B cell (primary cell): Measurements from ENCODE around the gene NES. TPM values are rescaled to one million over a fixed set of nuclear protein-coding genes. Genes with fewer than 3 reads are reported as not detected.

Experiments
- ATAC-seq: fragments of 200-7000 bp; cut with Tn5 transposase; one replicate; pipeline ENCODE4 v1.10.0; 2021; ENCODE audit warnings: low read depth, mild to moderate bottlenecking, moderate number of reproducible peaks, moderate library complexity
- CTCF ChIA-PET: fragments of 350-600 bp; sonication (Branson Sonifier 250); formaldehyde crosslinking; loops from one replicate; lab custom pipeline; 2021; ENCODE audit warnings: antibody characterized with exemption, inconsistent platforms; lab: Charles Lee
- POLR2A ChIA-PET: fragments of 350-600 bp; sonication (Branson Sonifier 250); formaldehyde crosslinking; loops from one replicate; lab custom pipeline; 2021; ENCODE audit warnings: antibody characterized with exemption; lab: Charles Lee
- DNase-seq: peaks from one replicate; pipeline ENCODE4 v3.0.0; 2013
- H2AFZ ChIP-seq: 2 replicates; pipeline ENCODE4 v1.6.1; 2012; ENCODE audit warnings: mild to moderate bottlenecking, low read depth, low read length; ENCODE audit not compliant: insufficient read depth, poor library complexity, severe bottlenecking
- H3K27ac ChIP-seq, 2 donors: 1 replicate in 1 of 2; 2 replicates in 1 of 2; pipeline ENCODE4 v1.5.1; 2012 to 2013; ENCODE audit warnings: low read length in 2 of 2, mild to moderate bottlenecking in 2 of 2, moderate library complexity in 1 of 2
- H3K27me3 ChIP-seq, 4 experiments: fragments of 200-600 bp in 1 of 4; sonication (generic) in 1 of 4; replicated peaks in 1 of 4; 1 replicate in 2 of 4; 2 replicates in 2 of 4; pipeline versions ENCODE4 v1.6.1 to v1.7.0; 2013 to 2016; ENCODE audit warnings: low read length in 3 of 4, mild to moderate bottlenecking in 2 of 4, mixed read lengths in 1 of 4, moderate library complexity in 1 of 4; ENCODE audit not compliant: insufficient read depth in 4 of 4, control insufficient read depth in 3 of 4; ENCODE audit errors: control extremely low read depth in 1 of 4
- H3K36me3 ChIP-seq, 2 experiments: replicated peaks in 1 of 2; 1 replicate in 1 of 2; 2 replicates in 1 of 2; pipeline versions ENCODE4 v1.6.1 to v1.7.1; 2013; ENCODE audit warnings: low read length in 1 of 2; ENCODE audit not compliant: insufficient read depth in 2 of 2, control insufficient read depth in 1 of 2; ENCODE audit errors: control extremely low read depth in 1 of 2, extremely low read depth in 1 of 2
- H3K4me1 ChIP-seq, 2 donors: fragments of 200-600 bp in 1 of 2; sonication (generic) in 1 of 2; 1 replicate in 1 of 2; 2 replicates in 1 of 2; pipeline versions ENCODE4 v1.5.1 to v1.6.1; 2013 to 2017; ENCODE audit warnings: low read length in 2 of 2; ENCODE audit not compliant: control insufficient read depth in 2 of 2, insufficient read depth in 2 of 2
- H3K4me2 ChIP-seq: replicated peaks from 2 replicates; pipeline ENCODE3; 2012; ENCODE audit warnings: mild to moderate bottlenecking, low read depth, low read length; ENCODE audit not compliant: poor library complexity, severe bottlenecking
- H3K4me3 ChIP-seq, 5 experiments: fragments of 200-600 bp in 1 of 5; sonication (generic) in 1 of 5; 1 replicate in 3 of 5; 2 replicates in 2 of 5; pipeline versions ENCODE4 v1.5.1 to v1.7.0; 2011 to 2016; ENCODE audit warnings: low read length in 4 of 5, mild to moderate bottlenecking in 4 of 5, low read depth in 2 of 5, control low read depth in 1 of 5, moderate library complexity in 1 of 5; ENCODE audit not compliant: insufficient read depth in 1 of 5; ENCODE audit errors: control extremely low read depth in 1 of 5, extremely low read depth in 1 of 5
- H3K79me2 ChIP-seq: fragments of 200-600 bp; sonication (generic); one replicate; pipeline ENCODE4 v1.6.0; 2016; ENCODE audit warnings: low read length; ENCODE audit not compliant: control insufficient read depth, insufficient read depth
- H3K9ac ChIP-seq: fragments of 200-600 bp; sonication (generic); 2 replicates; pipeline ENCODE4 v1.6.1; 2017; ENCODE audit warnings: mild to moderate bottlenecking, low read length, moderate library complexity
- H3K9me3 ChIP-seq, 3 donors: one replicate each; pipeline versions ENCODE4 v1.6.1 to v1.7.1; 2013; ENCODE audit warnings: low read length in 2 of 3; ENCODE audit not compliant: control insufficient read depth in 2 of 3, insufficient read depth in 1 of 3; ENCODE audit errors: control extremely low read depth in 1 of 3
- H4K20me1 ChIP-seq: 2 replicates; pipeline ENCODE4 v1.6.0; 2012; ENCODE audit warnings: mild to moderate bottlenecking, low read length; ENCODE audit not compliant: insufficient read depth, control insufficient read depth, poor library complexity, severe bottlenecking
- H3K27ac Mint-ChIP-seq: one replicate; pipeline ENCODE4 v1.8.0; 2021; ENCODE audit warnings: mixed read lengths
- H3K27me3 Mint-ChIP-seq: one replicate; pipeline ENCODE4 v1.8.0; 2021; ENCODE audit warnings: mixed read lengths
- H3K4me1 Mint-ChIP-seq: one replicate; pipeline ENCODE4 v1.8.0; 2021; ENCODE audit warnings: mixed read lengths
- H3K4me3 Mint-ChIP-seq: one replicate; pipeline ENCODE4 v1.8.0; 2021; ENCODE audit warnings: mixed read lengths
- H3K9me3 Mint-ChIP-seq: one replicate; pipeline ENCODE4 v1.8.0; 2022; ENCODE audit warnings: mixed read lengths; ENCODE audit not compliant: insufficient read depth
- CTCF ChIP-seq: fragments of 200-600 bp; IDR thresholded peaks from one replicate; pipeline ENCODE4 v1.8.0; 2022; ENCODE audit warnings: antibody characterized with exemption, mild to moderate bottlenecking
- EZH2 ChIP-seq: IDR thresholded peaks from 2 replicates; pipeline ENCODE4 v1.6.1; 2012; ENCODE audit warnings: borderline replicate concordance, low read depth, mild to moderate bottlenecking, moderate library complexity, low read length; ENCODE audit not compliant: insufficient read depth, poor library complexity, severe bottlenecking
- WGBS: methylation state at CpG from one replicate; pipeline ENCODE4 v1.1.5; 2013; ENCODE audit warnings: missing lambda C conversion rate; ENCODE audit not compliant: insufficient coverage; 5-methylcytosine and 5-hydroxymethylcytosine counted together
- intact Hi-C: fragments of 100-400 bp; cut with micrococcal nuclease; formaldehyde crosslinking; loops from one replicate; pipeline ENCODE4 v1.10.0; 2022
- polyA plus RNA-seq: library from polyadenylated mRNA; depleted of rRNA; stranded (reverse); fragments of >200 nt; gene quantifications from 2 replicates; pipeline ENCODE4 v1.2.3, GENCODE V29; 2012
- total RNA-seq, 2 donors: library from RNA; stranded (reverse); fragments of 120-200 nt in 1 of 2; gene quantifications; 1 replicate in 1 of 2; 2 replicates in 1 of 2; pipeline versions ENCODE4 v1.2.3 to v1.2.4, GENCODE V29; 2013 to 2022

Gene NES
- total and polyA plus RNA-seq, 2 donors (not counting 1 experiment from before 2014, with no cell fraction given): 0.05 TPM; not detected in 1

GRCh38 chr1:156652131-156652991 is 24.8 kb downstream of the NES start:
- Mint-ChIP-seq H3K9me3 (no peaks in the 10 kb centered on the region), H3K27me3 (peaks cover 85% of the 10 kb centered on the region), H3K27ac (no peak overlapping the region), H3K4me1 (peaks cover 18% of the 10 kb centered on the region), H3K4me3 (no peak overlapping the region)
- TF ChIP-seq CTCF (no peak), EZH2 (no peak)
- ATAC-seq (no peak), DNase-seq (no peak)
- no peaks in the 10 kb centered on the region for H4K20me1 ChIP-seq
- no peak overlapping the region for H2AFZ ChIP-seq
- no peak overlapping the region for H3K4me2 ChIP-seq
- 58% methylated on average over 13 of the region's 16 CpGs for WGBS
- peaks cover 16 to 17% of the 10 kb centered on the region in 2 donors for H3K4me1 ChIP-seq
- no peaks in the 10 kb centered on the region for H3K36me3 ChIP-seq
- H3K79me2 ChIP-seq: no peaks in the 10 kb centered on the region
- CTCF ChIA-PET: interaction anchor here (0.8 to 1.2 kb wide), 5 partner anchors 25 to 267 kb away, joined by 3 read pairs; partner anchors contain the start of gene HAPLN2
- H3K27ac ChIP-seq: no peak overlapping the region
- peaks cover 0 to 5% (median 0%) of the 10 kb centered on the region in 3 donors for H3K9me3 ChIP-seq
- peaks cover 0 to 93% (median 50%) of the 10 kb centered on the region in 4 experiments for H3K27me3 ChIP-seq
- POLR2A ChIA-PET: no interaction called here
- no peak overlapping the region for H3K9ac ChIP-seq
- intact Hi-C loops: no loop called here
- H3K4me3 ChIP-seq: no peak overlapping the region

DNA sequence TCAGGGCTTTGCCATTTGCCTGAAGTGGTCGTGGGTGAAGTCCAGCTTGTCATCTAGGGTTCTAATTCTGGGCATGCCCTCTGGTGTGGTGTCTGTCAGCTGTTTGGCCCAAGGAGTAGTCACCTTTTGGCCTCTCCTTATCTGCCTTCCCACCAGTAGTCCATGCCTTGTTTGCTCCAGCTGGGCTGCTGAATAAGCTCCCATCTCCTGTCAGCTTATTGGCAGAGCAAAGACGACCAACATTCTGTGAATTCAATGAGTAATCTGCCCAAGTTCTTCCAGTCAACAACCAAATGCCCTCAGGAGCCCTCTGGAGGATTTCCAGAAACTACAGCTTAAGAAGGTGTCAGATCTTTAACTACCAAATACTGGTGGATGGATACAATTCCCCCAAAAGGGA is 28.3 kb downstream of the NES start:
- Histone ChIP-seq H3K79me2 (no peaks in the 10 kb centered on the region), H3K4me1 (peaks cover 0 to under 1% of the 10 kb centered on the region in 2 donors), H4K20me1 (no peaks in the 10 kb centered on the region), H3K27me3 (peaks cover 0 to 82% (median 45%) of the 10 kb centered on the region in 4 experiments), H3K4me2 (no peak overlapping the region), H3K9ac (no peak overlapping the region), H2AFZ (no peak overlapping the region), H3K4me3 (no peak overlapping the region), H3K9me3 (peaks cover 0 to 5% (median 0%) of the 10 kb centered on the region in 3 donors), H3K36me3 (no peaks in the 10 kb centered on the region), H3K27ac (no peak overlapping the region)
- WGBS: 27% methylated on average over 2 of the region's 2 CpGs
- ChIA-PET CTCF (interaction anchor here (0.7 to 1.5 kb wide), 11 partner anchors 9 to 263 kb away, joined by 3 to 6 read pairs (median 3); no protein-coding TSS in a partner anchor), POLR2A (no interaction called here)
- TF ChIP-seq CTCF: no peak
- TF ChIP-seq EZH2: no peak
- DNase-seq (no peak), ATAC-seq (no peak)
- peaks cover 78% of the 10 kb centered on the region for H3K27me3 Mint-ChIP-seq
- H3K4me3 Mint-ChIP-seq: no peak overlapping the region
- intact Hi-C loops: no loop called here
- H3K27ac Mint-ChIP-seq: no peak overlapping the region
- H3K4me1 Mint-ChIP-seq: no peaks in the 10 kb centered on the region
- no peaks in the 10 kb centered on the region for H3K9me3 Mint-ChIP-seq
